Activated CD8-positive, alpha-beta memory T cell treated with anti-CD3 and anti-CD28 coated beads for 48 hours (primary cell): ENCODE results near the gene CYP26B1.

ENCODE experiments used
- DNase-seq, 3 experiments: peaks; one replicate each; pipeline ENCODE4 v3.0.0-alpha.2; 2020; ENCODE audit warnings: low read depth in 2 of 3, low spot score in 2 of 3

The CYP26B1 gene

DNA sequence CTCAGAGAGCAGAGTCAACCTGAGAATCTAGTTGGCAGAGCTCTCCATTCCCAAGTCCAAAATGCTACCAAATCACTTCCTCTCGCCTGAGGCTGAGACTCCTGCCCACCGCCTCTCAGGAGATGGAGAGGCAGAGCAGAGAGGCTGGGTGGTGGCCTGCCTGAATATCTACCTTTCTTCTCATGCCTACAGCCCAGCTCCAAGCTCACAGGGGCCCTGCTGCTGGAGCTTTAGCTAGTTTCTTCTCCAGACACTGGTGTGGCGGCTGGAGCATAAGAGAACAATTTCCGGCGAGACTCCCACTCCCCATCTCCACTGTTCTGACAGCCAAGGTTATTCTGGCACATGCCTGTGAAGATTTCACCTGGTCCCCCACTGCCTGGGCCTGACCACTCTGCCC, 8.1 kb upstream of the CYP26B1 start:
- no peak for DNase-seq

DNA sequence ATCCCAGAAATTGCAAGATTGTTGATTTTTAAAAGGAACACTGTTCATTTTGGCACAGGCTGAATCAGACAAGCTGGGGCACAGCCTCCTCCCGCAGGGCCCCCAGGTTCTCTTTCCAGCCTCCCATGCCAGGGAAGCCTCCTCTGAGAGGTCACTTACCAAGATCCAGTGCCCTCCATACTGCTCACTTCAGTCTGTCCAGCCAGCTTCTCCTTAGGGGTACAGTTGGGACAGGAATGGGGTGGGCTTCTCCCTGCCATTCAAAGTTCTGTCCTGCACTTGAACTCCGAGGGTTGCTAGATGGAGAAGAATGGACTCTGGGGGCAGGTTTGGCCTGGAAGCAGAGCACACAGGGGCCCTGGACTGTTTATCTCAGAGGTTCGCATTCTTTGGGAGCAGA, 7.5 kb upstream of the CYP26B1 start:
- no peak for DNase-seq

DNA sequence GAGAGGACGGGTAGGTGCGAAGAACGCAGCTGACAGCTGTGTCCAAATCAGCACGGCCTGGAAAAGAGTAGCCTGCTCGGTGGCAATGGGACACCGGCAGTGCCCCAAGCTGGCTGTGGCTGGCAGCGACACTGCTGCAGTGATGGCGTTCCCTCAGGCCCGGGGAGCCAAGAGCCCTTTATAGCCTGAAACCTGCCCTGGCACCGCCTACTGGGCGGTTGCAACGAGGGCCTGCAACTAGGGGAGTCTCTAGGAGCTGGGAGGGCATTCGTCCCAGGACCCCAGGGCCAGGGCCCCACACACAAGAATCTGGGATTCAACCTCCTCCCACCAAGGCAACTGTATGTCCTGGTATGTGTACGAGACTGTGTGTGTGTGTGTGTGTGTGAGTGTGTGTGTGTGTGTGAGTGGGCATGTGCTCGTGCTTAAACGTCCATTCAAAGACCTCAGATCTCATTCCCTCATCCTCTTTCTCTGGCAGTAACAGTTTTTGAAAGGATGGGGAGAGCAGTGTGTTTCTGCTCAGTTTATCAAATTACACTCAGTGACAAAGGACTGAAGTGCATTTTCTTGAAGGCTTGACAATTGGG, 6.8 kb upstream of the CYP26B1 start:
- no peak for DNase-seq

DNA sequence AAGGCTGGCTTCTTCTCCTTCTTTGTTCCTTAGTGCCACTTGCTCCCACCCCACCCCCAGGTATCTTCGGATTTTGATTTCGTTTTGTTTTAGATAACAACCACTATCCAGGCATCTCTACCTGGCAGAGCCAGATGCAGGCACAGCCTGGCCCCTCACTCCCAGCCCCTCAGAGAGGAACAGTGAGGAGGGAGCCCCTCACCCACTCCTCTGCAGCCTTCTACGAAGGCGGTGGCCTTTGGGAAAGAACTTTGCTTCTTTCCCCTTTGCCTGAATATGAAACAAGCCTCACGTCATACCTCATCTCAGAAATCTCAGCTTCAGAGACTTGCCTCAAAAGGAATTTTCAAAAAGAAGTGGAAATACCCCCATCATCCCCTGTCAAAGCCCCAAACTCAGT, 6.3 kb upstream of the CYP26B1 start:
- no peak for DNase-seq

DNA sequence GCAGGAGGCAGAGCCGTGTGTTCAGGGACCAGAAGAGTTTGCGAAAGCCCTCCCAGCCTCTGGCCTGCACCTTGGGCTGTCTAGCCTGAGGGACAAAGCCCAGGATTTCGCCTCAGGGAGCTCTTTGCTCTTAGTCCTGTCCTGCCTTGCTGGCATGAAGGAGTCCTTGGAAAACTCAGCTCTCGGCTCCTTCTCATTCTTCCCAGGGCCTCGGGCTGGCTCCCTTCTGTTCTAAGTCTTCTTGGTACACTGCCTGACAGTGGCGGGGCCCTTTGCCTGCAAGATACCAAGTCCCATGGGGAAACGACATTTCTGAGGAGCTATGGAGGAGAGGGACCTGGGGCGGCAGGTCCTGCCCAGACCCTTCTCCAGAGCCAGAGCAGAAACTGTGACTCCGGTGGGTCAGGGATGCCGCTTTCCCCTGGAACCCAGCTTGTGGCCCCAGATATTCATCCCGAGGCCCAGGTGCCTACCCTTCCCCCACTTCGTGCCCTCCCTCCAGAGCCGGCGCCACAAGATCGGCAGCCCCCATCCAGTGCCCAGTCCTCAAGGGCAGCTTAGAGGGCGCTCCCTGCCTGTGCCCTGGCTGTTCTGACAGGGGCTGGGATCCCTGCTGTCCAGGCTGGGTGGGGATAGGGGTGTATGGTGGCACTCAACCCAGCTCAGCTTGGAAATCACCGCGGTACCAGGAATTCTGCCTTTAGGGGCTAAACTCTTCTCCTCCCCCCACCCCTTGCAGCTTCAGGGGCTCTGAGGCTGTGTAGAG, 5.5 kb upstream of the CYP26B1 start:
- DNase-seq = no peak

DNA sequence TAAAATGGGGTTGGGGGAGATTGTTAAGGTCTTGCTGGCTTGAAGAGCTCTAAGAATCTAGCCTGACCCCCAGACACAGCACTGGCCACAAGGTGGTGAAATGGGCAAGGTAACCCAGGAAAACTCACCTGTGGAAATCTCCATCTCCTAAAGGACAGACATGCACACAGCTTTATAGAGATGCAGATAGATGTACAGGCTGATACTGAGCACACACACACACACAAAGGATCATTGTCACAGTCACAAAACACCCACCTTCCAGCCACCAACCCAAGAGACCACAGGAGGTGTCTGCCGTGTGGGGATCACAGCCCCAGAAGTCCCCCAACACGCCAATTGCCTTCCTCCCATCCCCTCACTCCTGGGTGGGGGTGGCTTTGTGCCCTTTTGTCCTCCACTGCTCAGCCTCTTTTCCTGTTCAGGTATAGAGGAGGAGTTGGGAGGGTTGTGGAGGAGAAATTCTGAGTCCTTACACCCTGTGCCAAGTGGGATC, 3.2 kb upstream of the CYP26B1 start:
- DNase-seq = no peak

DNA sequence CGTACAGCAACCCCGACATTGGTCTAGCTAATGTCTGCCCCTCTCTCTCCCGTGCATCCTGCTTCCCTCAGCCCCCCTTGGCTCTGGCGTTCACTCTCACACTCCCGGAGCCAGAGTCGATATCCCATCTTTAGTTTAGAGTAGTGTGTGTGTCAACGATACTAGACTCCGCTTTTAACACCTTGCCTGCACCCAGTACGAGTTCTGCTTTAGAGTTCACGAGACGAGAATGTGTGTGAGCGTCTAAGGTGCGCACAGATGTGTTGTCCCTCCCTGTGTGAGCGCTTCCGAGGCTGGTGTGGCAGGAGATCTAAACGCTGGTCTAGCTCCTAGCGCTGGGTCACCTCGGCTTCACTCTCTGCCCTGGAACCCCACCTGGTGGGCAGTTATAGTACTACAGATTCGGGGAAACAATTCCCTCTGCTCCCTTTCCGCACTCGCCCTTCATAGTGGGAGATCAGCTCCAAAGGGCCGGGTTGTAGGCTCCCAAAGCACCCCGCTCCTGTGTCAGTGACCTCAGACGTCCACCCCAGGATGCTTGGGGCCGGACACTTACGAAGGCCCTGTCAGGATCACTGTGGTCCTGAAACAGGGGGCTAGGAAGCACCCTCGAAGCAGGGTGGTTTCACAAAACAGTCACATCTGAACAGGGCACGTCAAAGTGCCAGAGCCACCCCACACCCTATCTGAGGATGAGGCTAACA, 2.6 kb upstream of the CYP26B1 start:
- peak in 2 of 3 experiments; percentile 31 to 74 for DNase-seq

DNA sequence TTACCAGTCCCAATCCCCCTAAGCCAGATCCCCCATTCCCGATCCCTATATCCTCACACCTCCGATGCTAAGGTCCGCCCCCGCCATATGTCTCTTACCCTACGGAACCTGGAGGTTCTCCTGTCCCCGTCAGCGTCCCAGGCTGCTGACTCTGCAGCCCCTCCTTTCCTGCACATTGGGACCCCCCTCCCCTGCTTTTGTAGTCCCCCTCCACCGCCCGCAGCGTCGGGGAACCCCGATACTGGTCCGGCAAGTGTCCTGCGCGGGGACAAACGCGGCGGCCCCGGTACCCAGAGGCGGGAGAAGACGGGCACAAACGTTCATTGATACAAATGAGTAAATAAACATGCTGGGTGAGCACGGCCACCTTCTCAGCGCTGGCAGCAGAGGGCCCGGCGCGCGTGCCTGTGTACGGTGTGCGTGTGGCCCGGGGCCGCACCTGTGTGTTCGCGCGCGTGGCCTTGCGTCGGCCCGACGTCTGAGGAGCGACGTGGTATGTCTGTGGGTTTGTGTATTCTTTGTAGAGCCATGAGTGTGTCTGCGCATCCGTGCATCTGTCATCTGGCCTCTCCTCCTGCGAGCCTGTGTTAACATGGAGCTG, 2.0 kb upstream of the CYP26B1 start:
- no peak for DNase-seq

DNA sequence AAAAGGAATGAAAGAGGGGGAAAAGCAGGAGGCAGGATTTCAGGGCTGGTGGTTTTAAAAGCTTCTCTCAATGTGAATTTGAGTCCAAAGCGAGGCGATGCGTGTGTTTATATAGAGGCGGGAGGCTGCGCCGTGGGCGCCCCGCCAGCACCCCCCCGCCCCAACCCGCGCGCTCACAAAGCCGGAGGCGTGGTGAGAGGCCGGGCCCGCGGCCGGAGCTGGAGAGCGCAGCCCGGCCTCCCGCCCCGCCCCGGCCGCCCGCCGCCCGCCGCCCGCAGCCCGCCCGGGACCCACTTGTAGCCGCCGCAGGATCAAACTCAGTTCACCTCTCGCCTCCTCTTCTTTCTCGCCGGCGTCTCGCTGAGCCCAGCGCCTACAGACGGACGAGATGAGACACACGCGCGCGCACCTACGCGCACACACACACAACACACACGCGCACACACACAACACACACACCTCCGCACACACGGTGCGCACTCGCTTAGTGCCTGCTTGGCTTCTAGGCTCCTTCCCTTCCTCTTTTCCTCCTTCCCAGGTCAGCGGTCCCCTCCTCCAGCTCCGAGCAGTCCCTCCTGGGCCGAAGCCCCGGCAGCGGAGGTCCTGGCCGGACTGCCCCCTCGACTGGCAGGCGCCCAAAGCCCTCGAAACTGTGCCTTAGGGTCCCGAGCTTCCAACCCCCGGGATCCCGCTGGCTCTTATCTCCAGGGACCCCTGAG, 1.3 kb upstream of the CYP26B1 start:
- no peak for DNase-seq

DNA sequence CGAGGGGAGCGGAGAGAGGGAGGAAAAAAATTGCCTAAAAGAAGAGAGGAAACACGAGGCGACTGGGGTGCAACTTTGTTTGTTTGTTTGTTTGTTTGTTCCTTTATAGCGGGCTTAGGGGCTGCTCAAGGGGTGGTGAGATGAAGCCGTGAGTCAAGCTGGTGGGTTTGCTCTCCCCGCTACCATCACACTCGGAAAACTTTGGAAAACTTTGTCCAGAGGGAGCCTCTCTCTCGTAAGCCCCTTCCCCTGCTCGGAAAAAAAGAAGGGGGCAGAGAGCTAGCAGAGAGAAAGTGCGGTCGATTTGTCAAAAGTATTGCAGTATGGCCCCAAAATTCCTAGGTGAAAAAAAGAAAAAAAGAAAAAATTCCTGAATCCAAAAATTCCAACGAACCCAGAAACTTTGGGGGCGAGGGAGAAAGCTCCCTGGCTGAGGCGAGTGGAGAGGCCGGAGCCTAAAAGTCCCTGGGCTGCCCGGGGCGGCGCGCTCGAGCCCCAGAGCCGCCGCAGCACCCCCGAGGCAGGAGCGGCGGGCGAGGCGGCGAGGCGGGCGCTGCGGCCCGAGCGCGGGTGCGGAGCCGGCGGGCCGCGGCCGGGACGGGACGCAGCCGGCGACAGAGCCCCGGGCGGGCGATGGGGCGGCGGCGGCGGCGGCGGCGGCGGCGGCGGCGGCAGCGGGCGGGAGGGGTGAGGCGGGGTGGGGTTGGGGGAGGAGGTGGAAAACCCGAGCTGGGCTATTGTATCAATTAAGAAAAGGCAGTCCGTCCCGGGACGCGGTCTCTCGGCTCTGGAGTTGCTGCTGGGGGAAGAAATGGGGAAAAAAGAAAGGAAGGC, 558 bp upstream of the CYP26B1 start:
- no peak for DNase-seq

DNA sequence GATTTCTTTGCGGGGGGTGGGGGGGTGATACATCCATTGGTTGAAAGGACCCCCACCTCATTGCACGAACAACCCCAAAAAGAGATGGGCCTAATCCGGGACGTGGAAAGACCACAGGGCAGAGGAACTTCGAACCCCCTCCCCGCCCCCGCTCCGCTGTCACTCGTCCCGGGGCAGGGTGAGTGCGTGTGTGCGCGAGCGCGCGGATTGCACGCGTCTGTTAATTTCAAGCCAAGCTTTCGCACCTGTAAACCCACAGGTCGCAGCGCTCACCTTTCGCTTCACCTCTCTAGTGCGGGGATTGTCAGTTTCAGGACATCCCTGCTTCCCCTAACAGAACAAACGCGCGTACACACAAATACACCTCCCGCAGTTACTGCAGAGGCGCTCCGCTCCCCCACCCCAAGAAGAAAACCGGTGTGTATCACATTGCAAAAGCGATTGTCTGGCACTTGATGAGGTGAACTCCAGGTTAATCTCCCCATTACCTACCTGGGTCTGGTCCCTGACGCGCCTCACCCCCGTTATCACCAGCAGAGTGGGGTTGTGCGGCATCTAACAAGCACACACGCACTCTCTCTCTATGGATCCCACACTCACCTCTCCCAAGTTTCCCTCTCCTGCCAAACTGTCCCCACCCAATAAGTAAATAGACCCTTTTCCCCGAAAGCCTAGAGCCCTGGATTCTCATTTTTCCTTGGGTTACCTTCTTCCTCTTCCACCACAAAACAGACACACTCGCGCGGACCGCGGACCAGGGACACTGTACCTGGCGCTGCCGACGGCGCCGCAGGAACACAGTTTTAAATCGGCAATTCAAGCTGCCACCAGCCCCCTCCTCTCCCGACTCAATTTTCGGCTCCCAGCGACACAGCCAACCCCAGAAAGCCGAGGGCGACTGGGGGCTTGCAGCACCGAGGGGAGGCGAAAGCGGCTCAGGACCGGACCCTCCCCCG, 1.0 kb downstream of the CYP26B1 start:
- no peak for DNase-seq

DNA sequence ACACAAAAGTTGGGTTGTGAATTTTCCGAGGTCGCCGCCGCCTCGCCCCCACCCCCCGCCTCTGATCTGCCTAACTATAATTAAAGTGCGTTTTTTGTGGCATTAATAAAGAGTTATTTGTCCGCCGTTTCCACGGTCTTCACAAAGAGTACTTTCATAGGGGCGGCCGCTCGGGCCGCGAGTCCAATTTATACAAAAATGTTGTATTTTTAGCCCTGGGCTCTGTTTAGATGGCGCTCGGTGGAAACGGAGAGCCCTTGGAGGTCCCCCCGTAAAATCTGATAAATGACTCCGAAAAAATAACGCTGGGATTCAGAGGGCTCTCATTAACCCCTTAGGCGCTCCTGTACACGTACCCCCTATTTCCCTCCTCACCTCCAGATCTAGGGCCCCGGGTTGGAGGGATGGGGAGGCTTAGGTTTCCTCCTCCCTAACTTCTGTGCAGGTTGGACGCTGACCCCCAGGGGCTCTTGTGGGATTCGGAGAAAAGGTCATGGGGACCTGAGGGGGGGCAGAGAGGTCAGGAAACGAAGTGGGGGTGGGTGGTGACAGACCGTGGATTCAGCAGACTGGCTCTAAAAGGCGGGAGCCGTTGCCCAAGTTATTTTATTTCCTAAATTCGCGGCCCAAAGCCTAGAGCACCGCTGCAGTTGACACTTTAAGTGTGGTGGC, 1.9 kb downstream of the CYP26B1 start:
- no peak for DNase-seq

DNA sequence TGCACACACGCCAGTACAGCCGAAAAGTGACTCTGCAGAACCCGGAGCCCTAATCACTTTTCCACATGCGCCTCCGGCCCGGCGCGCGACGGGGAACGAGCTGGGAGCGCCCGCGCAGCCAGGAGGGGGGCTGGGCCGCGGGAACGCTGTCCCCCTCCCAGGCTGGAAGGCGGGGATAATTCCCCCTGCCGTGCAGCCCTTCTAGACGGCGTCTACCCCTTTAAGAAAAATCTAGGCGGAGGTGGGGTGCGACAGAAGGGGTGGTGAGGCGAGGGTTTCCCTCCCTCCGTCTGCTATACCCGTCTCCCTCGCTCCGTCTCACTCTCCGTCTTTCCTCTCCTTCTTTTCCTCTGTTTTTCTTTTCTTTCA, 2.4 kb downstream of the CYP26B1 start:
- no peak for DNase-seq

DNA sequence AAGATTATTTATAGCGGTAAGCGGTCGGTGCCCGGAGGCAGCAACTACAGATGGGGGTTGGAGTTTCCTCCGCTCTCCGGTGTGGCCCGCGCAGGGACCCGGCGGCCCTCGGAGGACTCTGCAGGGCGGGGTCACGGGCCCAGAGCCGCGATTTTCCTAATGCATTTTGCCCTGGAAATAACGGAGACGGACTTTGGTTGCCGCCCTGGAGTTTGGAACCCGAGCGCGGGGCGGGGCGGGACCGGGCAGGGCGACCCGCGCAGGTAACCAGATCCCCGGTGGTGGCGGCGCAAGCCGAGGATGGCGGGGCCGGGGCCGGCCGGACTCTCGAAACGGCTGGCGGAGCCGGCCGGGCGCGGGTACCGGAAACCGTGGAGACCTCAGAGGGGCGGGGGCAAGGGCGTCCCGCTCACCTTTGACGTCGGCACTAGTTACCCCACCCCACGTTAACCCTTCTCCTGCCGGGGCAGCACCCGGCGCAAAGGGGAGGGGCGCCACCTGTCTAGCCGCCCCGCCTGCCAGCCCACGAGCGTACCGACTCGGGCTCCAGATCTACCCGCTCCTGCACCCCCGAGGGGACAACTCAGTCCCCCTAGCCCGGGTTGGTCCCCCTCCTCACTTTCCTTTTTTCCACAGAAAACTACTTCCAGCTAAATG, 2.9 kb downstream of the CYP26B1 start:
- DNase-seq = no peak

DNA sequence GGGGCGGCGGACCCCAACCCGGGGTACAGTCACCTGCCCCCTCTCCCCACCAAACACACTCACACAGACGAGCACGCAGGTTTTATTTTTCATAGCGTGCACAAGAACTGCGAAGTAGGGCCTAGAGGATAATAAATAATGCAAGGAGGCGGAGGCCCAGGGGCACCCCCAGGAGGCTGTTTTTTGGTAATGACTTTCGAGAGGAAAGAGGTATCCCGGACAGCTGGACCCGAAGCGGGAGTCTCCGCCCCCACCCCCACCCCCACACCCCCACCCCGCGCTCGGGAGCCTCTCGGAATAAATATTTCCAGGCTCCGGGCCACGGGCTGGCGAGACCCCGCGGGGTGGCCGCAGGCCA, 3.4 kb downstream of the CYP26B1 start:
- DNase-seq = no peak

DNA sequence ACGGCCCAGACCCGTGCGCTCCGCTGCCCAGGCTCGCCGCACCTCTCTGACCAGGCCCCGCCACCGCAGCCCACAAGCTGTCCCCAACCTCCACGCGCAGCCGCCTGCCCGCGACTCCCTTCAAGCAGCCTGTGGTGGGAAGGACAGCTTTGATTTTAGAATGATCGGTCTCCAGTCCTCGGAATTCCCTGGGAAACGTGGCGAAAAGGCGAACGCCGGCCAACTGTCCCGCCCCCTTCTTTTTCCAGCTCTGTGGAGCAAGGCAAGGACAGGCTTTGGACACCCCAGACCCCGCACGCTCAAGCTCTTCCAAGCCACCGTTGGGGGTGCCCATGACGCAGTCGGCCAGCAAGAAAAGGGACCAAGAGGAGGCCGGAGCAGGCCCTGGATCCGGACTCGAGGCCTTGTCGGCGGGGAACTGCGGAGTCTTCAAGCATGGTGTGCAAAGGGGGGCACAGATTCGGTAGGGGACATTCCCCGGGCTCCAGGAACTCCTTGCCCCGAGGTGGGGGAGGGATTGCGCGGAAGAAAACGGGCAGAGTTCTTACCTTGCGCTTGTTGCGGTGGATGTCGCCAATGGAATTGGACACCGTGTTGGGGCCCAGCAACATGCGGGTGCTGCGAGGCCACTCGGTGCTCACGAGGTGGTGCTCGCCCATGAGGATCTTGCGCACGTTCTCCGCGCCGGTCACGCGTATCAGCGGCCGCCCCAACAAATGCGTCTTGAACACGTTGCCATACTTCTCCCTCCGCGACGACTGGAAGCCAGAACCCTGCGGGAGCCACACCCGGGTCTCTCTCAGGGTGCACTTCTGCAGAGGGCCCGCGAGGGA, 4.0 kb downstream of the CYP26B1 start:
- DNase-seq = no peak
